Chondrocyte (in vitro differentiated cells): Measurements from ENCODE around the gene OR10G7. TPM values are rescaled to one million over a fixed set of nuclear protein-coding genes. Genes with fewer than 3 reads are reported as not detected.

Source experiments
- DNase-seq: peaks from one replicate; pipeline ENCODE4 v3.0.0; 2021; ENCODE audit warnings: mixed read lengths, low spot score
- H3K27ac Mint-ChIP-seq: one replicate; pipeline ENCODE4 v1.8.0; 2021; ENCODE audit warnings: mild to moderate bottlenecking, moderate library complexity, mixed read lengths; ENCODE audit not compliant: unreplicated experiment
- H3K27me3 Mint-ChIP-seq: 2 replicates; pipeline ENCODE4 v1.8.0; 2021; ENCODE audit warnings: low read depth, mixed read lengths
- H3K36me3 Mint-ChIP-seq: 2 replicates; pipeline ENCODE4 v1.8.0; 2021; ENCODE audit warnings: low read depth, mixed read lengths
- H3K4me1 Mint-ChIP-seq: 2 replicates; pipeline ENCODE4 v1.8.0; 2021; ENCODE audit warnings: low read depth, mild to moderate bottlenecking, mixed read lengths
- H3K4me3 Mint-ChIP-seq: one replicate; pipeline ENCODE4 v1.8.0; 2021; ENCODE audit warnings: mild to moderate bottlenecking, moderate library complexity, mixed read lengths; ENCODE audit not compliant: unreplicated experiment
- H3K9me3 Mint-ChIP-seq: 2 replicates; pipeline ENCODE4 v1.8.0; 2021; ENCODE audit warnings: low read depth, mixed read lengths
- total RNA-seq: library from RNA; stranded (reverse); gene quantifications from 3 replicates; pipeline ENCODE4 v1.2.1, GENCODE V29; 2021
- TF ChIP-seq, protein P1 (sequence below): fragments of 200-600 bp; sonication (generic); IDR thresholded peaks from 2 replicates; pipeline ENCODE4 v1.5.0; 2021; ENCODE audit warnings: antibody characterized with exemption, mild to moderate bottlenecking, moderate library complexity

The OR10G7 gene
- total RNA-seq, 1 donor from 2014 or later = not detected

DNA sequence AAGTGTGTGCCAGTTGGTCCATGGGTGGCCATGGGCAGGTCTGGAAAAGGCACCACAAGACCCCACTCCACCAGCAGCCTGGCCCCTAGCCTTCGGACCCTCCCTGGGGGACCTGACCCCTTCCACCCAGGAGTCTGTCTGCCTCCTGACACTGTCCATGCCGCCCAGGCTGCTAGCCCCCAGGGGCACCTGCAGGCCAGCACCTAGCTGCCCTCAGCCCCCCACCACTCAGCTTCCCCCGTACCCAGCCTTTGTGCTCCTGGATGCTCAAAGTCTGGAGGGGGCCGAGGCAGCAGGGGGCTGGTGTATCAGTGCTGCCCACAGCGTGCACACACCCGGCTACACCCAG is 34.3 kb upstream of the OR10G7 start:
- Mint-ChIP-seq H3K36me3 (no peaks in the 10 kb centered on the region), H3K4me1 (peaks cover 4% of the 10 kb centered on the region), H3K27me3 (peaks cover 30% of the 10 kb centered on the region), H3K9me3 (no peaks in the 10 kb centered on the region), H3K27ac (no peak overlapping the region), H3K4me3 (no peak overlapping the region)
- TF ChIP-seq, protein P1, sequence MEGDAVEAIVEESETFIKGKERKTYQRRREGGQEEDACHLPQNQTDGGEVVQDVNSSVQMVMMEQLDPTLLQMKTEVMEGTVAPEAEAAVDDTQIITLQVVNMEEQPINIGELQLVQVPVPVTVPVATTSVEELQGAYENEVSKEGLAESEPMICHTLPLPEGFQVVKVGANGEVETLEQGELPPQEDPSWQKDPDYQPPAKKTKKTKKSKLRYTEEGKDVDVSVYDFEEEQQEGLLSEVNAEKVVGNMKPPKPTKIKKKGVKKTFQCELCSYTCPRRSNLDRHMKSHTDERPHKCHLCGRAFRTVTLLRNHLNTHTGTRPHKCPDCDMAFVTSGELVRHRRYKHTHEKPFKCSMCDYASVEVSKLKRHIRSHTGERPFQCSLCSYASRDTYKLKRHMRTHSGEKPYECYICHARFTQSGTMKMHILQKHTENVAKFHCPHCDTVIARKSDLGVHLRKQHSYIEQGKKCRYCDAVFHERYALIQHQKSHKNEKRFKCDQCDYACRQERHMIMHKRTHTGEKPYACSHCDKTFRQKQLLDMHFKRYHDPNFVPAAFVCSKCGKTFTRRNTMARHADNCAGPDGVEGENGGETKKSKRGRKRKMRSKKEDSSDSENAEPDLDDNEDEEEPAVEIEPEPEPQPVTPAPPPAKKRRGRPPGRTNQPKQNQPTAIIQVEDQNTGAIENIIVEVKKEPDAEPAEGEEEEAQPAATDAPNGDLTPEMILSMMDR = no peak
- DNase-seq = no peak

DNA sequence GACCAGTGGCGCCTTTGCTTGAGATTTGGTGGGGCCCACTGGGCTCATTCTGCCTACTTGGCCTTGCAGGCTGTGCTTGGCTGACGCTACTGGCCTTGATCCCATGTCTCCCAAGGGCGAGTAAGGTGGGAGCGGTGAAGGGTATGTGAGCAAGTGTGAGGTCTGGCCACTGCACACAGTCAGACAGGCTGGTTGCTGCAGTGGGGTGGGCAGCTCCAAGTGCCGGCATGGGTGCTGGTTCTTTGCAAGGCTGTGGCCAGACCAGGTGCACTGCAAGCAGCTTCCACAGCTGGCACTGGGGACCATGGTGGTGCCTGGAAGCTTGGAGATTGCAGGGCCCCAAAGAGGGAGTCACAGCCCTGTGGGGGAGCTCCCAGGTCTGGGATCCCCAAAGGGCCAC is 33.4 kb upstream of the OR10G7 start:
- Mint-ChIP-seq H3K9me3 (no peaks in the 10 kb centered on the region), H3K4me1 (peaks cover 5% of the 10 kb centered on the region), H3K27me3 (peaks cover 34% of the 10 kb centered on the region), H3K36me3 (no peaks in the 10 kb centered on the region), H3K4me3 (no peak overlapping the region), H3K27ac (no peak overlapping the region)
- DNase-seq = no peak
- TF ChIP-seq, protein P1 = no peak

DNA sequence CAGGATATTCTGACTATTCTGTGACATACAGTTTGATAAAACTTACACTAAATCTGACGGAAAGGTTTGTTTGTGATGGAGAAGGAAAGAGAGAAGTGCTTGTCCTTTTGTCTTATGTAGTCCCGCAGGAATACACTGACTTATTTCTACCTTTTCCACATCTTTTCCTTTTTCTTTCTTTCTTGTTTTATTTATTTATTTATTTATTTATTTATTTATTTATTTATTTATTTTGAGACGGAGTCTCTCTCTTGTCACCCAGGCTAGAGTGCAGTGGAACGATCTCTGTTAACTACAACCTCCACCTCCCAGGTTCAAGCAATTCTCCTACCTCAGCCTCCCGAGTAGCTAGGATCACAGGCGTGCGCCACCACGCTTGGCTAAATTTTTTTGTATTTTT is 31.0 kb upstream of the OR10G7 start:
- no peak overlapping the region for H3K4me3 Mint-ChIP-seq
- DNase-seq = no peak
- peaks cover 46% of the 10 kb centered on the region for H3K27me3 Mint-ChIP-seq
- TF ChIP-seq, protein P1 = no peak
- no peaks in the 10 kb centered on the region for H3K36me3 Mint-ChIP-seq
- no peaks in the 10 kb centered on the region for H3K9me3 Mint-ChIP-seq
- H3K4me1 Mint-ChIP-seq = peaks cover 9% of the 10 kb centered on the region
- no peak overlapping the region for H3K27ac Mint-ChIP-seq

DNA sequence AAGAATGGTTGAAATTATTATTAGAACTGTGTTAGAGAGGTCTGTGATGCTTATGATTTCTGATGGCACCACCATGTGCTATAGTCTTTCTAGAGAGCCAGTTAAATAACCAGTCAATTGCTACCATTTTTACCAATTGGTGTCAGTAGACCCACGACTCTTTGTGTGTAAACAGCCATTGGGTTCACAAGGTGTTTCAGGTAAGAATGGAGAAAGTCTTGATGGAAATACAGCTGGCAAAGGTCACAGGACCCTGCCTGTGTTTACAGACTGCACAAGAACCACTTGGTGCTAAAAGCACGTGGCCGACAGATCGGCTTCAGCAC is 30.5 kb upstream of the OR10G7 start:
- no peaks in the 10 kb centered on the region for H3K36me3 Mint-ChIP-seq

DNA sequence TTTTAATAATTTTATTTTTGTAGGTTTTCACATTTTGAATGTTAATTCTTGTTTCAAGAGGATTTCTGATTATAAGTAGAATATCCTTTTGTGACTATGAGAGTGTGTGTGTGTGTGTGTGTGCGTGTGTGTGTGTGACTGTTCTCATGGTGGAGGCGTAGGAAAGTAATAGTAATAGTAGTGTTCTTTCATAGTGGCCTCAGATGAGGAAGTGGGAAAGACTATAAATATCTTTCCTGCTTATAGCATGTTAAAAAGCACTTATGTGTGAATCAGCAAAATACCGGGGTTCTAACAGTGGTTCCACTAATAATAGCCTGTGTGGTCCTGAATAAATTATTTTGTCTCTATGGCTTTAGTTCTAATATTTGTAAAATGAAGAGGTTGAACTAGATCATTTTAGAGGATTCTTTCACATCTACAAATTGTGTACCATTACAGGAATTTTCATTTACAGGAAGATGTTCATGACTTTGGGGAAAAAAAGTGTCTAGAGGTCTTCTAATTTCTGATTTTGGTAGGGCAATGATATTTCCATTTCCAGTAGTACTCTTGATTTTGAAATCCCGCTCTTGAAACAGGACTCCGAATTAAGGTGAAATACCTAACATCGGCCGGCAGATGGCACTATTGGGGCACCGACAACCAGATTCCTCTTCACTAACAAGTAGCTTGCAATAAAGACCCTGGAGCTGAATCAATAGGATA is 29.9 kb upstream of the OR10G7 start:
- Mint-ChIP-seq H3K4me3 (no peak overlapping the region), H3K36me3 (no peaks in the 10 kb centered on the region), H3K27ac (no peak overlapping the region), H3K9me3 (no peaks in the 10 kb centered on the region), H3K4me1 (peaks cover 9% of the 10 kb centered on the region), H3K27me3 (peaks cover 51% of the 10 kb centered on the region)
- TF ChIP-seq, protein P1 = peak; percentile 89
- no peak for DNase-seq

More for the DNA sequence above, 30.5 kb upstream of the OR10G7 start:
- peaks cover 9% of the 10 kb centered on the region for H3K4me1 Mint-ChIP-seq
- H3K27me3 Mint-ChIP-seq = peaks cover 46% of the 10 kb centered on the region
- no peak for DNase-seq
- TF ChIP-seq, protein P1 = peak; percentile 58
- no peak overlapping the region for H3K4me3 Mint-ChIP-seq
- no peak overlapping the region for H3K27ac Mint-ChIP-seq
- H3K9me3 Mint-ChIP-seq = no peaks in the 10 kb centered on the region
